Measurements from ENCODE around the gene ACSS1. TPM values are rescaled to one million over a fixed set of nuclear protein-coding genes. Genes with fewer than 3 reads are reported as not detected.

ACSS1 gene
- total RNA-seq, 1 experiment from 2014 or later, result 1.5 TPM

GRCh38 chr20:24996449-24997377 lies 61.2 kb downstream of the ACSS1 start:
- DNase-seq (ENCODE audit: low spot score) (no peak), ATAC-seq (no peak)
- no peak overlapping the region for H3K4me3 Mint-ChIP-seq
- ChIA-PET CTCF (interaction anchor here (1.3 to 3.3 kb wide), 5 partner anchors 36 to 81 kb away, joined by 4 to 26 read pairs (median 7); no protein-coding TSS in a partner anchor), POLR2A (no interaction called here)
- H3K27ac Mint-ChIP-seq, result no peak overlapping the region
- no peaks in the 10 kb centered on the region; the same call in 1 of the 2 replicates for H3K27me3 Mint-ChIP-seq (ENCODE audit: low read depth)
- H3K9me3 Mint-ChIP-seq, result no peaks in the 10 kb centered on the region
- H3K36me3 Mint-ChIP-seq, result no peaks in the 10 kb centered on the region
- no peak for TF ChIP-seq ESRRA (CRISPR knock-in tag; IDR thresholded peaks at IDR 0.05; ENCODE audit: borderline replicate concordance)
- TF ChIP-seq GRHL2 (CRISPR knock-in tag; IDR thresholded peaks at IDR 0.05; ENCODE audit: insufficient replicate concordance, severe bottlenecking), result no peak
- no peak for TF ChIP-seq AR (CRISPR knock-in tag; IDR thresholded peaks at IDR 0.05)
- no peak for TF ChIP-seq STAT6 (CRISPR knock-in tag; conservative IDR thresholded peaks at IDR 0.05; ENCODE audit: low read depth)
- TF ChIP-seq ELF4 (CRISPR knock-in tag; IDR thresholded peaks at IDR 0.05; ENCODE audit: low read depth), result no peak
- no peak for TF ChIP-seq PRDM15 (CRISPR knock-in tag; IDR thresholded peaks at IDR 0.05)
- TF ChIP-seq ZNF512 (CRISPR knock-in tag; IDR thresholded peaks at IDR 0.05; ENCODE audit: borderline replicate concordance), result no peak
- no peak for TF ChIP-seq NR3C1 (CRISPR knock-in tag; conservative IDR thresholded peaks at IDR 0.05; ENCODE audit: low read depth)
- H3K4me1 Mint-ChIP-seq, result peaks cover 18% of the 10 kb centered on the region

- CTCF ChIA-PET, result interaction anchor here (0.7 to 3.3 kb wide), 7 partner anchors 21 to 183 kb away, joined by 3 to 26 read pairs (median 4); no protein-coding TSS in a partner anchor
- Mint-ChIP-seq H3K27me3 (ENCODE audit: low read depth) (no peaks in the 10 kb centered on the region; the same call in none of the 2 replicates), H3K27ac (no peak overlapping the region), H3K4me3 (no peak overlapping the region), H3K9me3 (no peaks in the 10 kb centered on the region), H3K36me3 (no peaks in the 10 kb centered on the region), H3K4me1 (peaks cover 26% of the 10 kb centered on the region)
- DNase-seq (ENCODE audit: low spot score) (no peak), ATAC-seq (no peak)
- peak; percentile 88 for TF ChIP-seq ZNF423 (CRISPR knock-in tag; IDR thresholded peaks at IDR 0.05)
- no peak for TF ChIP-seq GRHL2 (CRISPR knock-in tag; IDR thresholded peaks at IDR 0.05; ENCODE audit: insufficient replicate concordance, severe bottlenecking)
- no peak for TF ChIP-seq JUN (CRISPR knock-in tag; IDR thresholded peaks at IDR 0.05)
- POLR2A ChIA-PET, result no interaction called here
Measured at GRCh38 chr20:24995741-24996448, 62.0 kb downstream of the ACSS1 start.

Data from WTC11 (cell line).